Subcutaneous adipose tissue (tissue), 4 donors: ENCODE data around the gene XPR1. TPM values are rescaled to one million over a fixed set of nuclear protein-coding genes. Genes with fewer than 3 reads are reported as not detected.

ENCODE experiments used
- CTCF ChIP-seq: fragments of 450-650 bp; IDR thresholded peaks from one replicate; pipeline ENCODE4 v1.5.1; 2016; ENCODE audit warnings: low read depth, mild to moderate bottlenecking, control low read depth, antibody characterized with exemption, moderate library complexity
- total RNA-seq, 4 donors: library from RNA; depleted of rRNA; stranded (reverse); fragments of >200 nt; gene quantifications; one replicate each; pipeline ENCODE4 v1.1.0, GENCODE V29; 2016

XPR1 gene
- total RNA-seq, 4 donors from 2014 or later = 15.0 to 40.6 (median 20.7) TPM

DNA sequence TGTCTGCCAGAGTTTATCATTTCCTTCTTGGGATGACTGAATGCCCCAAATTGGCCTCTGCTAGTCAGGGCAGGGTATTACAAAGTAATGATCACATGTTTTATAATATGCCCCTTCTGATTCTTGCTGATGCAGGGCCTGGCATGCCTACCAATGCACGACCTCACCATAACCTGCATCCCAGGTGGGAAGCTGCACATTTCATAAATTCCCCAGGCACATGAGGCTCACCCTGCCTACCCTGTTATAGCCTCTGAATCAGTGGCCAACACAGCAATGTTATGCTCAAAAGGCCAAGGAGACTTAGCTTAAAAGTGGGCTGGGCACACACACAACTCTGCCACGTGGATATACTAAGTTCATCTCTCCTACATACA is 28.0 kb upstream of the XPR1 start:
- no peak for TF ChIP-seq CTCF

- no peak for TF ChIP-seq CTCF
Measured at GRCh38 chr1:180606155-180606554, 25.7 kb upstream of the XPR1 start.

GRCh38 chr1:180609643-180610555 is 21.9 kb upstream of the XPR1 start:
- TF ChIP-seq CTCF = no peak

DNA sequence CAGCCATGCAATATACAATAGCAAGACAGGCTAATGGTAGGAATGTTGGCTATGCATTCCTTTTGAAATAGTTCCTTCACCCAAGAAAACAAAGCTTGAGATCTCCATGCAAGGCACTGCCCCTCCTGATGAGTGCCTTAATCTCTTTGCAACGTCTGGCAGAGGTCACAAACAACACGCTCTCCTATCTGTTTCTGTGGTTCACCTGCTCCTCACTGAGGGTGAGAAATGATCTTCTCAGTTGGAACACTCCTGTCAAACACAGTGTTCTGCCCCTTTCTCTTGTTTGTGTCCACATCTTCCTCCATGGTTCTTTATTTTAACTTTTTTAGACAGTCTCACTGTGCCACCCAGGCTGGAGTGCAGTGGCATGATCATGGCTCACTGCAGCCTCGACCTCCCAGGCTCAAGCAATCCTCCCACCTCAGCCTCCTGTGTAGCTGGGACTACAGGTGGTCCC is 21.2 kb upstream of the XPR1 start:
- no peak for TF ChIP-seq CTCF

GRCh38 chr1:180611016-180611930 is 20.5 kb upstream of the XPR1 start:
- TF ChIP-seq CTCF = no peak

- TF ChIP-seq CTCF = no peak
Measured at GRCh38 chr1:180612632-180613031, 19.2 kb upstream of the XPR1 start.

GRCh38 chr1:180614730-180615129 is 17.1 kb upstream of the XPR1 start:
- TF ChIP-seq CTCF = no peak
